IPS-15b (cell line): ENCODE data around the gene ZDHHC23.

Experiments
- H3K27me3 ChIP-seq: one replicate; pipeline ENCODE4 v1.6.1; 2013; ENCODE audit warnings: low read length; ENCODE audit not compliant: control insufficient read depth, insufficient read depth
- H3K36me3 ChIP-seq: one replicate; pipeline ENCODE4 v1.6.1; 2013; ENCODE audit warnings: low read length; ENCODE audit not compliant: control insufficient read depth, insufficient read depth
- H3K4me1 ChIP-seq: one replicate; pipeline ENCODE4 v1.6.1; 2013; ENCODE audit warnings: mild to moderate bottlenecking, low read length; ENCODE audit not compliant: control insufficient read depth, insufficient read depth
- H3K4me3 ChIP-seq: one replicate; pipeline ENCODE4 v1.5.1; 2013; ENCODE audit warnings: low read depth, low read length
- H3K9ac ChIP-seq: one replicate; pipeline ENCODE4 v1.6.1; 2013; ENCODE audit warnings: low read depth, mild to moderate bottlenecking, low read length
- H3K9me3 ChIP-seq: one replicate; pipeline ENCODE4 v1.6.1; 2013; ENCODE audit warnings: mild to moderate bottlenecking, low read length; ENCODE audit not compliant: control insufficient read depth, insufficient read depth

Gene ZDHHC23

GRCh38 chr3:113947372-113948014 is at the start of gene ZDHHC23:
Gene ZDHHC23 (plus strand): TSS chr3:113948013. CDS start chr3:113948803, 790 bp downstream.
- H3K9me3 ChIP-seq: no peaks in the 10 kb centered on the region
- H3K27me3 ChIP-seq: peaks cover 4% of the 10 kb centered on the region
- H3K36me3 ChIP-seq: no peaks in the 10 kb centered on the region
- peak within 1 kb of the TSS; percentile 9 for H3K9ac ChIP-seq
- H3K4me3 ChIP-seq: peak within 1 kb of the TSS; percentile 66
- peaks cover 3% of the 10 kb centered on the region for H3K4me1 ChIP-seq

- H3K4me1 ChIP-seq: peaks cover 8% of the 10 kb centered on the region
- no peaks in the 10 kb centered on the region for H3K27me3 ChIP-seq
- H3K9ac ChIP-seq: no peak overlapping the region
- H3K4me3 ChIP-seq: no peak overlapping the region
- no peaks in the 10 kb centered on the region for H3K9me3 ChIP-seq
- no peaks in the 10 kb centered on the region for H3K36me3 ChIP-seq
These were observed 48.9 kb upstream of the ZDHHC23 start for GRCh38 chr3:113898892-113899291.

GRCh38 chr3:113906568-113907140 is 41.2 kb upstream of the ZDHHC23 start:
- no peak overlapping the region for H3K4me3 ChIP-seq
- H3K9ac ChIP-seq: no peak overlapping the region
- H3K36me3 ChIP-seq: no peaks in the 10 kb centered on the region
- H3K9me3 ChIP-seq: no peaks in the 10 kb centered on the region
- no peaks in the 10 kb centered on the region for H3K4me1 ChIP-seq
- no peaks in the 10 kb centered on the region for H3K27me3 ChIP-seq

- Histone ChIP-seq H3K4me3 (no peak overlapping the region), H3K9ac (no peak overlapping the region), H3K4me1 (no peaks in the 10 kb centered on the region), H3K36me3 (no peaks in the 10 kb centered on the region), H3K9me3 (no peaks in the 10 kb centered on the region), H3K27me3 (no peaks in the 10 kb centered on the region)
These were observed 39.7 kb upstream of the ZDHHC23 start for GRCh38 chr3:113908133-113908532.

- H3K27me3 ChIP-seq: no peaks in the 10 kb centered on the region
- no peaks in the 10 kb centered on the region for H3K9me3 ChIP-seq
- H3K9ac ChIP-seq: no peak overlapping the region
- no peaks in the 10 kb centered on the region for H3K36me3 ChIP-seq
- H3K4me1 ChIP-seq: no peaks in the 10 kb centered on the region
- no peak overlapping the region for H3K4me3 ChIP-seq
These were observed 36.8 kb upstream of the ZDHHC23 start for GRCh38 chr3:113910966-113911365.

- H3K36me3 ChIP-seq: no peaks in the 10 kb centered on the region
- no peak overlapping the region for H3K4me3 ChIP-seq
- H3K9ac ChIP-seq: no peak overlapping the region
- no peaks in the 10 kb centered on the region for H3K4me1 ChIP-seq
- no peaks in the 10 kb centered on the region for H3K27me3 ChIP-seq
- H3K9me3 ChIP-seq: no peaks in the 10 kb centered on the region
These were observed 35.1 kb upstream of the ZDHHC23 start for GRCh38 chr3:113912552-113913236.

- Histone ChIP-seq H3K9ac (no peak overlapping the region), H3K36me3 (no peaks in the 10 kb centered on the region), H3K4me3 (no peak overlapping the region), H3K9me3 (no peaks in the 10 kb centered on the region), H3K27me3 (no peaks in the 10 kb centered on the region), H3K4me1 (no peaks in the 10 kb centered on the region)
These were observed 33.2 kb upstream of the ZDHHC23 start for GRCh38 chr3:113914646-113915045.

- H3K4me3 ChIP-seq: no peak overlapping the region
- peaks cover 6% of the 10 kb centered on the region for H3K4me1 ChIP-seq
- no peaks in the 10 kb centered on the region for H3K36me3 ChIP-seq
- H3K9me3 ChIP-seq: no peaks in the 10 kb centered on the region
- H3K27me3 ChIP-seq: no peaks in the 10 kb centered on the region
- H3K9ac ChIP-seq: no peak overlapping the region
These were observed 20.3 kb upstream of the ZDHHC23 start for GRCh38 chr3:113927556-113927955.

- Histone ChIP-seq H3K36me3 (no peaks in the 10 kb centered on the region), H3K4me3 (peak overlapping the region; percentile 56), H3K9ac (no peak overlapping the region), H3K27me3 (peaks cover 4% of the 10 kb centered on the region), H3K4me1 (peaks cover 3% of the 10 kb centered on the region), H3K9me3 (no peaks in the 10 kb centered on the region)
These were observed 982 bp upstream of the ZDHHC23 start for GRCh38 chr3:113946831-113947230.

GRCh38 chr3:113948015-113948917 is 453 bp downstream of the ZDHHC23 start:
- no peaks in the 10 kb centered on the region for H3K36me3 ChIP-seq

GRCh38 chr3:113952921-113953320 is 5.1 kb downstream of the ZDHHC23 start:
- Histone ChIP-seq H3K4me3 (no peak overlapping the region), H3K27me3 (peaks cover 4% of the 10 kb centered on the region), H3K36me3 (peaks cover 9% of the 10 kb centered on the region), H3K9ac (no peak overlapping the region), H3K9me3 (no peaks in the 10 kb centered on the region), H3K4me1 (peaks cover 3% of the 10 kb centered on the region)

More at GRCh38 chr3:113948015-113948917, 453 bp downstream of the ZDHHC23 start:
- peak overlapping the region; percentile 66 for H3K4me3 ChIP-seq
- peaks cover 3% of the 10 kb centered on the region for H3K4me1 ChIP-seq
- H3K9ac ChIP-seq: peak overlapping the region; percentile 9
- no peaks in the 10 kb centered on the region for H3K9me3 ChIP-seq
- peaks cover 4% of the 10 kb centered on the region for H3K27me3 ChIP-seq
